WTC11 (cell line): ENCODE results near the gene CAMK2G.

Experiments used
- CTCF ChIP-seq: fragments of 200-600 bp; IDR thresholded peaks from 2 replicates; pipeline ENCODE4 v1.8.0; 2022; ENCODE audit warnings: antibody characterized with exemption
- E2F1 ChIP-seq: sonication (generic); formaldehyde crosslinking; IDR thresholded peaks from 2 replicates; pipeline ENCODE4 v1.8.0; 2022; ENCODE audit warnings: mild to moderate bottlenecking, missing genetic modification reagents
- JUN ChIP-seq: sonication (generic); formaldehyde crosslinking; IDR thresholded peaks from 2 replicates; pipeline ENCODE4 v1.8.0; 2023; ENCODE audit warnings: mild to moderate bottlenecking, missing genetic modification reagents
- KAT7 ChIP-seq: sonication (generic); formaldehyde crosslinking; IDR thresholded peaks from 2 replicates; pipeline ENCODE4 v1.8.1; 2023; ENCODE audit warnings: missing genetic modification reagents, mild to moderate bottlenecking, borderline replicate concordance
- MAX ChIP-seq: sonication (generic); formaldehyde crosslinking; IDR thresholded peaks from 2 replicates; pipeline ENCODE4 v1.8.0; 2022; ENCODE audit warnings: mild to moderate bottlenecking, missing genetic modification reagents
- MXD4 ChIP-seq: fragments of 250-450 bp; sonication (Bioruptor Pico); IDR thresholded peaks from 2 replicates; pipeline ENCODE4 v1.8.0; 2021; ENCODE audit warnings: mild to moderate bottlenecking, moderate library complexity, borderline replicate concordance
- USF2 ChIP-seq: sonication (generic); formaldehyde crosslinking; IDR thresholded peaks from 2 replicates; pipeline ENCODE4 v1.8.1; 2023; ENCODE audit warnings: mild to moderate bottlenecking, missing genetic modification reagents, moderate library complexity
- ZBTB43 ChIP-seq: sonication (generic); formaldehyde crosslinking; IDR thresholded peaks from 2 replicates; pipeline ENCODE4 v1.8.1; 2023; ENCODE audit warnings: mild to moderate bottlenecking, missing genetic modification reagents
- ZNF121 ChIP-seq: sonication (generic); formaldehyde crosslinking; IDR thresholded peaks from 2 replicates; pipeline ENCODE4 v1.8.0; 2023; ENCODE audit warnings: missing genetic modification reagents
- ZNF263 ChIP-seq: sonication (generic); formaldehyde crosslinking; IDR thresholded peaks from 2 replicates; pipeline ENCODE4 v1.8.1; 2022; ENCODE audit warnings: low read depth, mild to moderate bottlenecking, moderate library complexity, missing genetic modification reagents
- ZNF425 ChIP-seq: fragments of 250-450 bp; sonication (Bioruptor Pico); conservative IDR thresholded peaks from 2 replicates; pipeline ENCODE4 v1.9.0; 2021; ENCODE audit warnings: mild to moderate bottlenecking

- no peak for TF ChIP-seq MAX (CRISPR knock-in tag)
- TF ChIP-seq JUN (CRISPR knock-in tag) = no peak
- TF ChIP-seq USF2 = no peak
- no peak for TF ChIP-seq ZBTB43 (CRISPR knock-in tag)
- no peak for TF ChIP-seq MXD4
- no peak for TF ChIP-seq ZNF263
- TF ChIP-seq CTCF = no peak
- TF ChIP-seq E2F1 (CRISPR knock-in tag) = no peak
- TF ChIP-seq ZNF425 (CRISPR knock-in tag) = no peak
- no peak for TF ChIP-seq ZNF121 (CRISPR knock-in tag)
- no peak for TF ChIP-seq KAT7 (CRISPR knock-in tag)
These were observed 34.3 kb downstream of the CAMK2G start for GRCh38 chr10:73840056-73840402.
